ENCODE results near the gene USP25.
"Not testable (repeated sequence)": the region's sequence is repeated elsewhere in the genome, so short reads cannot be mapped to it uniquely, and the experiment has no call there.

Gene USP25

DNA sequence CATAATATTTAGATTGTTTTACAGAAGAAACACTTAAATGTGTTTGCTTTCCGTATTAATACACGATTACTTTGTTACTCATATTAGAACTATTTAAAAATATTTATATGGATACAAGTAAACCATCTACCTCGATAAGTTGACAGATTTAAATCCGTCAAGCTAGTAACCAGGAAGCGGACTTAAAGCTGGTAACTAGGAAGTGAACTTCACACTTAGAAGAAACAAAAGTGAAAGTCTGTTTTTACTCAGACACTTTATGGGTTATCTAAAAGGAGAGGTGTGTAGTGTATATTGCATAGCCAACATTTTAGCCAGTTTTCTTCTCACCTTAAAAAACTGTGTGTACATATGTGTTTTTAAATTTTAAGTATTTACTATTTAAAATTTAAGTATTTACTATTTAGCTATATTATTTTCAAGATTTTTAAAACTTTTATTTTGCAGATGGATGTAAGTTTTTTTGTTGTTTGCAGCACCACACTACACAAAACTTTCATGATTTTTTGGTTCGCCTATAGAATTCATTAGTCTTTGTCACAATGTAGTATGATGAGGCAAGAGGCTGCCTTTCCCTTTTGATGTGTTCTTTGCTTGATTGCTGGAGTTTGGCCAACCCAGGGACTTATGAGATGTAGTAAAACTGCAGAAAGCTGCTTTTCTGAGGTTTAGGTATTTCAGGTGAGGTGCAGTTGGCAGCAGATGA is 2.7 kb downstream of the USP25 start:
- no peak for DNase-seq (ENCODE audit: low read depth in 2 of 2)

DNA sequence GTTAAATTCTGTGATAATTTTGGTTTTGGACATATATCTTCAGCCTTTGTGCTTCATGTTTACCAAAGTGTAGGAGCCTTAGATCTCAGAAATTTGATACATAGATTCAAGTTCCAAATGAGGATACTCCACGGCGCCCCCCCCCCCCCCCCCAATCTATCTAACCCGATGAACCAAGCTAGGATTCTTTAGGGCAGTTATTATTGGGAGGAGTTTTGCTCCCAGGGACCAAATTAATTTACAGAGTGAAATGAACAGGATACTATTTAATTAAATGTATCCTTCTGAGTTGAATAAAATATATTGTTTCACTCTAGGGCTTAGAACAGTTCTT is 3.2 kb downstream of the USP25 start:
- DNase-seq (ENCODE audit: low read depth in 2 of 2), result no peak

DNA sequence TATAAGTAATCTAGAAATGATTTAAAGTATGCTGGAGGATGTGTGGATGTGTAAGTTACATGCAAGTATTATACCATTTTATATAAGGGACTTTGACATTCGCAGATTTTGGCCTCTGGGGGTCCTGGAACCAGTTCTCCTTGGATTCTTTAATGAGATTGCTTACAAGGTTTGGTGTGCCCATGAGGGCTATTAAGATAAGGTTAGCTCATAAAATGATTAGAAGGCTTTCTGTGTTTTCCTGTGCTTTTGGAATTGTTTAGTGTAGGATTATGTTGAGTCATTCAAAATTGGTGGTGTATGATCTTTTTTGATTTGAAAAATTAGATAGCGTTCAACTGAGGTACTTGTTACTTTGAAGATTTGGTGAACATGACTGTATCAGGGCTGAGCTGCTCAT is 5.6 kb downstream of the USP25 start:
- no peak for DNase-seq (ENCODE audit: low read depth in 2 of 2)

DNA sequence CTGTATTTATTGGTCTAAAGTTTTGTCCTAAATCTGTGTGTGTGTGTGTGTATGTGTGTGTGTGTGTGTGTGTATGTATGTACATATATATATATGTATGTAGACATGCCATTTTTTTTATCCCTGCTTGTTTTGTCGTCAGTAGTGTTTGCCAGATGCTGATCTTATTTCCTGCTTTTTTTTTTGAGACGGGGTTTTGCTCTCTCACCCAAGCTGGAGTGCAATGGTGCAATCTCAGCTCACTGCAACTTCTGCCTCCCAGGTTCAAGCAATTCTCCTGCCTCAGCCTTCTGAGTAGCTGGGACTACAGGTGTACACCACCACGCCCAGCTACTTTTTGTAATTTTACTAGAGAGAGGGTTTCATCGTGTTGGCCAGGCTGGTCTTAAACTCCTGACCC is 6.1 kb downstream of the USP25 start:
- DNase-seq (ENCODE audit: low read depth in 2 of 2), result not testable (repeated sequence)

DNA sequence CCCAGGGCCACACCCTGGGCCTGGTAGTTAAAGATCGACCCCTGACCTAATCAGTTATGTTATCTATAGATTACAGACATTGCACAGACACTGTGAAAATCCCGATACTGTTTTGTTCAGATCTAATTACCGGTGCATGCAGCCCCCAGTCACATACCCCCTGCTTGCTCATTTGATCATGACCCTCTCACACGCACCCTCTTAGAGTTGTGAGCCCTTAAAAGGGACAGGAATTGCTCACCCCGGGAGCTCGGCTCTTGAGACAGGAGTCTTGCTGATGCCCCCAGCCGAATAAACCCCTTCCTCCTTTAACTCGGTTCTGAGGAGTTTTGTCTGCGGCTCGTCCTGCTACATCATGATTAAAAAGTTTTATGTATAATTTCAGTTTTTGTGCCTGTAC is 9.0 kb downstream of the USP25 start:
- DNase-seq (ENCODE audit: low read depth in 2 of 2), result not testable (repeated sequence)

DNA sequence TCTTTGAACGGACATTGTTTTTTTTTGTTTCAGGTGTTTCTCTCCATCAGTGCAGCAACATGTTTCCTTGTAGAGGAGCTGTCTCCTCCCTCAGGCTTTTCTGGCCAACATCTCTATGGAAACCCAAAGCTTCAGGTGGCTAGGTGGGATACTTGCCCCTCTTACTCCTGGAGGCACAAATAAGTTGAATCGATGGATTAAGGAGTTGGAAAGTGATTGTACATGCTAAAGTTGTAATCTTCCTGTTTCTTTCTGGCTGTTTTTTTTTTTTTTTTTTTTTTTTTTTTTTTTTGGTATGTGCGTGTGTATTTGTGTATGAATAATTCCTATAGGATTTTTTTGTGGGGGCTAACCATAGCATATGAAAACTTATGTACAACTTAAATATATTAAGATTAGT is 10.6 kb downstream of the USP25 start:
- DNase-seq (ENCODE audit: low read depth in 2 of 2), result no peak

DNA sequence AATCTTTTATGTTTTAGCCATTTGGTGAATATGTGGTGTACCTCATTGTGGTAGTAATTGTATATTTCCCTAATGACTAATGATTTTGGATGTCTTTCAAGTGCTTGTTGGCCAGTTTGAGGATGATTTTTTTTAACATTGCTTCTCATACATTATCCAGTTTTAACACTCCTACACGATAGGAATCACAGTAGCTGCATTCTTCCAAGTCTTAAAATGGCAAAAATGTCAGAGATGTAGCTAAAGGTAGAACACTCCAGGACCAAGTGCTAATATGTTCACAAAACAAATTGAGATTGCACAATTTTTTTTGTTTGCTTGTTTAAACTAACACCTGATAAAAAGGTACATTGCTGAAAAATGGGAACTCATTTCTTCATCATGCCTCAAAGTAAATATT is 11.7 kb downstream of the USP25 start:
- DNase-seq (ENCODE audit: low read depth in 2 of 2), result no peak

DNA sequence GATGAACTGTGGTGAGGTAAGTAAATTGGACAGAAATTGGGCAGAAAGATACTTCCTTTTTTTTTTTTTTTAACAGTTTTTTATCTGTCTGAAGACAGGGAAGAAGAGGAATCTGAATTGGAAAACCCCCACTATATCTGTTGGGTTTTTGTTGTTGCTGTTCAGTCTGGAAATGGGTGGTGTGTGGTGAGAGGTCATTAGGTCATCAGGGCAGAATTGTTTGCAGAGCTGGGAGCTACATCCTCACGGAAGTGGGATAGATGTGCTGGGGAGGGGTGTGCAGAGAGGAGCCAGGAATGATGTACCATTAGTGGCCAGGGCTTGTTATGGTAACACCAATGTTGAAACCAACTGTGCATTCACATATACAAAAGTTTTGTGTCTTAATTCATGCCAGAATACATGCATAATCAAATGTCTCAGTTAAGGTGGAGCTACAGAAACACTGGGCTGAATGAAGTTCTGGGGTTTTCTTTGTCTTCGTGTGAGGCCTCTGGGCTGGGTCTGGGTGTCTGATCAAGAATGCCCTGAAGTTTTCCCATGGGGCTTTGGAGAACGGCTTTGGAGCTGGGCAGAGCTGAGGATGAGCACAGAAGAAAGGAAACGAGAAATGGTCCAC is 12.4 kb downstream of the USP25 start:
- DNase-seq (ENCODE audit: low read depth in 2 of 2), result no peak

DNA sequence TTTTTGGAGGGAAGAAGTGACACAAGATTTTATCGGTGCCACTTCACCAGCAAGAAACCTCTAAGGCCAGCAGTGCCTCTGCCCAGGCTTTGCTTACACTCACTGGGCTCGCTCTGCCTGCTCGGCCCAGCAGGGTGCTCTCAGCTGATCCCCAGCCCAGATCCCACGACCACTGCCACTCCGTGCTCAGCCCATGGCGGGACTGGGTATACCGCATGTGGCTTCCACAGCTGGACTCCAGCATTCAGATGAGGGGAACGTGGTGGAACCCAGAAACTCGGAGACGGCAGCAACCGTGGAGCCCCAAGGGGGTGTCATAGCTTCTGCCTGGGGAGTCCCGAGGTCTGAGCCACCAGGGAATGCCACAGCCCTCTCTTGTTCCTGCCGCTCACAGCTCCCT is 12.9 kb downstream of the USP25 start:
- no peak for DNase-seq (ENCODE audit: low read depth in 2 of 2)

DNA sequence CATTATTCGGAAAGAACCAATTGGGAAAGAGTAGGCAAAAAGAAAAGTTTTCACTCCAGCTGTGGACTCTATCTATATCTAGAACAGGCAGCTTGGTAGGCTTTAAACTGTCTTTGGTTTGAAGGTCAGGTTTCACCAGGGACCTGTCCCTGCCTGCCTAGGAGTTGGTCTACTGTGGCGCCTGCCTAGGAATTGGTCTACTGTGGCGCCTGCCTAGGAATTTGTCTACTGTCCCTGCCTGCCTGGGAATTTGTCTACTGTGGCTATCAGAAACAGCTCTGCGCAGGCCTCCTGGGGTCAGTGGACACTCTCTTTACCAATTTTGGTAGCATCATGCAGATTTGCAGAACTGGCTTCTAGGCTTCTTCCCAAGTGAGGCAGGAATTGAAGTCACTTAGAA is 13.8 kb downstream of the USP25 start:
- no peak for DNase-seq (ENCODE audit: low read depth in 2 of 2)

DNA sequence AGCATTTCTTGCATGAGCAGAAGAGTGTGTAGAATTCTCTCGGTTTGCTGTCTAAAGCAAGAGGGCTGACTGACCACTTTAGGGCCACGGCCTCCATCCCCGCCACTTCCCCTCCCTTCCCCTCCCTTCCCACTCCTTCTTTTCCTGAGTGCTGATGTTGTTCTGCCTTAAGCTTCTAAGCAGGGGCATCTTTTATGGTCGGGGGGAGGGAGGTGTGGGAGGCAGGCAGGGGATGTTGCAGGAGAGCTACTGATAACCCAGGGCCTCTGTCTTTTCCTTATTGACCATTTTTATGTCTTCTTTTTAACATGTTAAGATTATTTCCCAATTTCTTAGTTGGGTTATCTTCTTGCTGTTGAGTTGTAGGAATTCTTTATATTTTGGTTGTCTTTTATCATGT is 15.1 kb downstream of the USP25 start:
- no peak for DNase-seq (ENCODE audit: low read depth in 2 of 2)

DNA sequence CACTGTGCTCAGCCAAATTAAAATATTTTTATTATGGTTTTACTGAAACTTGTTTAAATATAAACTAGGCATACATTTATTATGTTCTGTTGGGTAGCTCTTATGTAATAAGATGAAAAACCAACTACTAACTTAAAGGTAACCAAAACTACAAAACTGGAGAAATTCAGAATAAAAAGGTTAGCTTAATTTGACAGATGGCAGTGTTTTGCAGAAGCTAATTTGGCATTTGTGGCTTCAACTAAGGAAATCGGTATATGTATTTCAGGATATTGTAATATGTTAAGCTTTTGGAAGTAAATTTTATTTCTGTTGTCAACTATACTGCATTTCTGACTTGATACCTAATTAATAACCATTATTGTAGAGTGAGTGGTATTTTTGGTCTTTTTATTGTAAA is 18.8 kb downstream of the USP25 start:
- DNase-seq (ENCODE audit: low read depth in 2 of 2), result no peak

DNA sequence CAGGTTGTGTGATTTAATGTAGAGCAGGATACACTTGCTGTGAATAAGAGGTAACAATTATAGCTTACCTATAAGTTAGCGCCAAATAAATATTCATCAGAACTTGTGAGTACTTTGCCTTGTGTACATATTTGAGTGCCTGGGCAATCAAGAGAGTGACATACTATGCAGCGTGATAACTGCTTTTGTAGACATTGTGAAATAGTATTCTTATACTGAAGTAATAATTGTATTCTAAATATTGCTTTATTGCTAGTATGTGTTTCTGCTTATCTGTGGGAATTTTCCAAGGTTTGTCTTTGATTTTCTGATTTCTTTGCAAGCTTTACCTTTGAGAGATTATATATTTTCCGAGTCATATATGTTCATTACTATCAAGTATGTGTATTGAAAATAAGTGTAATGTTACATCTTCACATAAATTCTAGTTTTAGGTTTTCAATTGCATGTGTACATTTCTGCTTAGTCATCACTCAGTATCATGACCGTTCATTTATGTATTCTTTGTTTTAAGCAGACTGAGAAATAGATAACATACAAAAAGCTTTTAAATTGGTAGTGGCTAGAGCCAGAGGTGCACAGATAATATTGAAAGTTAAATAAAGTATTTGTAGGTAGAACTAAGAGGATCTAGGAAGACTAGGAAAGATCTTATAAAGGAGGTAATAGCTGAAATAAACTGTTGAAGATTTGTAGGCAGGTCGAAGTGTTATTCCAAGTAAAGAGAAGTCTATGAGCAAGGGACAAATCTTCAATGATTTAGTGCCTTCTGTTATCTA is 19.5 kb downstream of the USP25 start:
- DNase-seq (ENCODE audit: low read depth in 2 of 2), result no peak

DNA sequence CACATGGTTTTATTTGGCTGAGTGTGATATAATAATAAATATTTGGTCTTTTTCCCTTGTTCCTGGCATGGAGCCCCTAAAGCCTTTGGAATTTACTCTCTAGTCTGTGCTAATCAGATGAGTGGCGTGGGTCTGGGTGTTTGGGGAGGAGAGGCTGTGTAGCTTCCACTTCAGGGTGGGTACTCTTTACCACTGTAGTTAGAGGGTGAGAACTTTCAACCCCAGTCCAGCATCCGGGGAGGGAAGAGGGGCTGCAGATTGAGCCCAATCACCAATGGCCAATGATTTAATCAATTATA is 20.0 kb downstream of the USP25 start:
- no peak for DNase-seq (ENCODE audit: low read depth in 2 of 2)

DNA sequence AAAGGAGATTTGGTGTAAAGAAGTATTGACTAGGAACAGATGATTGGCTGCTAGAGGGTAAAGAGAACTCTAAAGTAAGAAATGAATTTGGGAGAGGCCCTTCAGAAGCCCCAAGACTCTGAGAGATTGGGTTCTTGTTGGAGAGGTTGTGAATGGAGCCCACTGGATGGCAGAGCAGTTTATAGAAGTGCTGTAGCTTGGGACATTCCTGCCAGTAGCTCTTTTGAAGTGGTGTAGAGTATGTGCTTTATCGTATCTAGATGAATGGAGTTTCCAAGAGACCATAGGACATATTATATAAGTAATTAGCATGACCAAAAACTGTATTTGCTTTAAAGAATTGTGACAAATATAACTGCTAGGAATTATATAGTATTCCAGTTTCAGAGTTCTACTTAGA is 21.3 kb downstream of the USP25 start:
- no peak for DNase-seq (ENCODE audit: low read depth in 2 of 2)

DNA sequence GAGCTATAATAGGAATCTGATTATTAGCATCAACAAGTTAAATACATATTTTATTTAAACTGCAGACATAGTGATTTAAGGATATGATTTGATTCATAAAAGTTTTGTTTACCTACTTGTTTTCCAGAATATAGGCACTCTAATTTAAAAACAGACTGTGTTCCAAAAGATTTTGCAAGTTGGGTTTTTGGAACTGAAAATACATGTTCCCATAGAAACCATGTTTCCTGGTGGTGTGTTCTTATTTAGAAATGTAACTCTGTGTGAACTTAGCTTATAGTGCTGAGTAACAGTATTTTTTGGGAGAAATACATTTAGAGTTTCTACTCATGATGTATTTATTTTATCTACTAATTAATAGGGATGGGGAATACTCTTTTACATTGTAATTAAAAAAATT is 21.8 kb downstream of the USP25 start:
- no peak for DNase-seq (ENCODE audit: low read depth in 2 of 2)

DNA sequence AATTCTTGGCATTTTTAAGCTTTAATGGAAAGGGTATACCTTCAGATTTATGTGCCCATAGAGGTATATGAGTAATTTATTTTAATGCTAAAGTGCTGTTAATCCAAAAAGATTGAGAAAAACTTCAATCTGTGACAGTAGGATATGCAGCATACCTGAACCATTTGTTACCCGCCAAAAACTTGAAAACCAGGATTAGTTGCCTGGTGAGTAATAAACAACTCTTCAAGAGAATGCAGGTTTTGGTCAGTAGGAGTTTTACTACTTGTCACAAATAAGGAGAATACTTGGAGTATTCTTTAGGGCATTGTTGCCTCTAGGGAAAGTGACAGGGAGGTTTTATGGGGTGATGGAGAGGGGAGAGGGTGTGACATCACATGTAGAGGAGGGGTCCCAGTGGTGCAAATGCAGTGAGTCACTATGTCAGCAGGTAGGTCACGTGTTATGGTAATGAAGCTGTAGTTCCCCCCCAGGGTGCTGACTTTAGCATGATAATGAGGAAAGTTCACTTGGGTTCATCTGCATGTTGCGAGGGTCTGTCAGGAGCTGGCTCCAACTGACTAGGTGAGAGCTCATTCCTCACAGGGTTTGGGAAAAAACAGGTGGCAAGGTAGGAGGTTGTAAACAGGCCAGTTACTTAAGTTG is 23.1 kb downstream of the USP25 start:
- DNase-seq (ENCODE audit: low read depth in 2 of 2), result no peak

DNA sequence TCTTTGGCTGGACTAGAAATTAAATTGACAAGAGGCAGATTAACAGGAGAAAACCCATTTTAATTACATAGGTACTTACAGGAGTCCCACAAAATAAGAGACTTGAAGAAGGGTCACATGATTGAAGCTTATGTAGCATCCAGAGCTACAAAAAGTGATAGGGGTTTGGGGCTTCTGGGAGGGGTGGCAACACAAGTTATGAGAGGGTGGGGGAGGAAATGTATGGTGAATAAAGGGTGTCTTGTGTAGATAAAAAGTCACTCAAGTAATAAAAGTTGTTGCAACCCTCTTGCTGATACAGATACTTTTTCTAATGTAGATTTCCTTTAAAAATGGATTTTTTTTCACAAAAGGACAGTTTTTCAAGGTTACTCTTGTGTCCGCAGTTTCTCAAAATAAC is 24.0 kb downstream of the USP25 start:
- DNase-seq (ENCODE audit: low read depth in 2 of 2), result no peak

DNA sequence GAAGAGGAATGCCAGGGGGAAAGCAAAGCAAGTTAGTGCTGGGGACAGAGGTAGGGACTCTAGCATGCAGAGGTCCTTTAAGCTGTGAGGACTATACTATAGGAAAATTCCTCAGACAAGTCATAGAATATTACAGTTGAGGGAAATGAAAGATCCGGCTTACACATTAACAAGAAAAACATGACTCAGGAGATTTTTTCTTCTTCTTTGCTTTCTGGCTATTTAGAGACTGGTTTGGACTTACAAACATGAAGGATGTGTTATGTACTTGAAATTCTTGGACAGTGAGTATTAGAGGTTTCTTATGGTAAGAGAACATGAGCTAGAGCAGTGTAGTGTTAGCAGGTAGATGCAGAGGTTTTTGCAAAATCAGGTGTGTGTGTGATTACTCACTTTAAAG is 24.9 kb downstream of the USP25 start:
- DNase-seq (ENCODE audit: low read depth in 2 of 2), result no peak

DNA sequence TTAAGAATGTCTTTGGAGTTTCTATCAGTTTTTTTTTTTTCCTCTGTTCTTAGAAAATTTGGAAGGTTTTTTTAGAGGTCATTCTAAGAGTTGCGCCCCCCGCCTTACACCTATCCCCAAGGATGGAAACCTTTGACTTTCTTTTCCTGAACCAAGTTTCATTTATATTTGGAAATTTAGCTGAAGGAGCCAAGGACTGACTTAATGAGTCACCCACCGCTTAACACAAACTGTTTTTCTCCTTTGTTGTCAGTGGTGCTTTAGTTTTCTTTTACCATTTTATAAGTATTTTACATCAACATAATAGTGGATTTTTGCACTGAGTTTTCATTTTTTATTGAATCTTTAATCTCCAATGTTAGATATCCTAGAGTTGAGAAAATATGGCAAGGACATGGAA is 25.3 kb downstream of the USP25 start:
- DNase-seq (ENCODE audit: low read depth in 2 of 2), result no peak

DNA sequence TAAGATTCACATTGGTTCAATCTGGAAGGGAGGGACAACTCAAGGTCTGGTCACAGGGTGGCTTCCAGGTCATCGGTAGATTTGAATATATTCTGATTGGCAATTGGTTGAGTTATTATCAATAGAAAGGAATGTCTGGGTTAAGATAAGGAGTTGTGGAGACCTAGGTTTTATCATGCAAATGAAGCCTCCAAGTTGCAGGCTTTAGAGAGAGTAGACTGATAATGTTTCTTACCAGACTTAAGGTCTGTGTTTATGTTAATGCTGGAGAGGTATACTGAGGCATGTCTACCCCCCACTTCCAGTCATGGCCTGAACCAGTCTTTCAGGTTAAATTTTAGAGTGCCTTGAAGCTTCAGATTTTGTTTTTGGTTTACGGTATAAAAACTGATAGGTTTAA is 29.7 kb downstream of the USP25 start:
- DNase-seq (ENCODE audit: low read depth in 2 of 2), result no peak

DNA sequence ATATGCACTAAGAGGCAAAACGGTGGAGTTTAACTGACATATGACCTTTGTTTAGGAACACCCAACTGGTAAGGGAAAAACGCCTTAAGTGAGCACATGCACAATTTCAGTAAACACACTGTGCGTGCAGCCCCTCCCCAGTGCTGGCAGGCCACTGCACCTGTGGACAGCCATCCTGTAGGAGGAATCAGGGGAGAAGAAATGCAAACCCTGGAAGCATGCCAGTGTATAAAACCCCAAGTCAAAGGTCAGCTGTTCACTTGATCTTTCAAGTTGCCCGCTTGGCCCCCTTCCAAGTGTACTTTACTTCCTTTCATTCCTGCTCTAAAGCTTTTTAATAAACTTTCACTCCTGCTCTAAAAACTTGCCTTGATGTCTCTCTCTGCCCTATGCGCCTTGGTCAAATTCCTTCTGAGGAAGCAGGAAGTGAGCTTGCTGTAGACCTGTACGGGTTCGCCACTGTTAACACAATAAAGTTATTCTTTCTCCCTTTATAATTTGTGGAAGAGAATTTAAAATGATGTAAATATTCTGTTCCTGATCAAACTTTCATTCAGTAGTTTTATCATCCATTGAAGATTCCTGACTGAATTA is 31.8 kb downstream of the USP25 start:
- no peak for DNase-seq (ENCODE audit: low read depth in 2 of 2)

DNA sequence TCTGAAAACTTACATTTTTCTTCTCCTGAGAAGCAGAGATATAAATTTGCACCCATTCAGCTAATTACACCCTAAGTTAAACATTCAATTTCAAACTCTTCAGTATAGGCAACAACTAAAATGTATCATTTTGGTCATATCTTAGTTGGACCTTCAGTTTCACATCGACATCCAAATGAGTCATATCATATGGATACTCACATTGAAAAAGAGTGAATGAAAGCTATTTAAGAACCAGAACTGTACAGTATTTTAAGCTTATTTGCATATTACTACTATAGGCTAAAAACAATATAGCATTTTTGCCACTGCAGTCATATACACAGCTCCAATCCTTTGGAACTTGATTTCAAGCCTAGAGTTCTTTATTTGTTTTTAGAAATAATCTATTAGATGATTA is 33.6 kb downstream of the USP25 start:
- DNase-seq (ENCODE audit: low read depth in 2 of 2), result no peak
